ENCODE results near the gene PCYOX1L. TPM values are rescaled to one million over a fixed set of nuclear protein-coding genes. Genes with fewer than 3 reads are reported as not detected.

Gene PCYOX1L
- total RNA-seq, 1 experiment from 2014 or later = 15.9 TPM

GRCh38 chr5:149341876-149342275, 16.0 kb upstream of the PCYOX1L start:
- Histone ChIP-seq H3K27me3 (ENCODE audit: insufficient read depth, low read length) (no peaks in the 10 kb centered on the region), H3K4me1 (ENCODE audit: control insufficient read depth in 1 of 2, insufficient read depth in 2 of 2, low read length in 2 of 2) (peaks cover under 1 to 8% of the 10 kb centered on the region in 2 experiments; a peak in 3 of 4 replicates), H3K9me2 (ENCODE audit: insufficient read depth) (no peaks in the 10 kb centered on the region), H3K9me3 (ENCODE audit: control insufficient read depth in 1 of 2, insufficient read depth in 1 of 2, low read depth in 1 of 2, low read length in 2 of 2) (no peaks in the 10 kb centered on the region), H2AFZ (ENCODE audit: low read depth, low read length, poor library complexity, severe bottlenecking) (no peak overlapping the region), H4K20me1 (ENCODE audit: insufficient read depth) (no peaks in the 10 kb centered on the region), H3K9ac (ENCODE audit: low read length) (no peak overlapping the region), H3K36me3 (ENCODE audit: control insufficient read depth in 1 of 2, insufficient read depth in 2 of 2, low read length in 2 of 2) (no peaks in the 10 kb centered on the region), H3K4me3 (replicated peaks in 1 of 2; ENCODE audit: low read depth in 1 of 2, low read length in 2 of 2) (no peak overlapping the region), H3K4me2 (ENCODE audit: low read length) (no peak overlapping the region), H3K79me2 (ENCODE audit: insufficient read depth, low read length) (peaks cover 16% of the 10 kb centered on the region), H3K27ac (ENCODE audit: low read depth, low read length) (no peak overlapping the region)
- POLR2A ChIA-PET = no interaction called here
- BruUV-seq (replicated peaks) = no TSS peak
- DNase-seq (ENCODE audit: low read depth, low spot score) (no peak), ATAC-seq (no peak)
- intact Hi-C loops (cut with micrococcal nuclease) = no loop called here
- TF ChIP-seq SP1 (IDR thresholded peaks at IDR 0.05; ENCODE audit: low read depth) (no peak), CBX3 (IDR thresholded peaks at IDR 0.05; ENCODE audit: low read depth) (no peak), YY1 (IDR thresholded peaks at IDR 0.05; ENCODE audit: extremely low read depth, insufficient replicate concordance, low read depth, low read length) (no peak), SIN3A (IDR thresholded peaks at IDR 0.05; ENCODE audit: low read depth) (no peak), EZH2 (IDR thresholded peaks at IDR 0.05) (no peak), FOSL1 (IDR thresholded peaks at IDR 0.05; ENCODE audit: low read depth) (no peak), POLR2A (IDR thresholded peaks at IDR 0.05; ENCODE audit: borderline replicate concordance, extremely low read depth, insufficient read depth, insufficient read length) (no peak), POLR2AphosphoS5 (IDR thresholded peaks at IDR 0.05; ENCODE audit: low read depth, low read length) (no peak), REST (IDR thresholded peaks at IDR 0.05; ENCODE audit: low read depth) (no peak), TCF7L2 (IDR thresholded peaks at IDR 0.05; ENCODE audit: borderline replicate concordance, extremely low read depth, insufficient read depth, insufficient read length) (no peak), ZBTB33 (IDR thresholded peaks at IDR 0.05; ENCODE audit: extremely low read depth, insufficient replicate concordance, low read length) (no peak), ZNF274 (IDR thresholded peaks at IDR 0.05; ENCODE audit: low read depth, low read length) (no peak), ZFX (IDR thresholded peaks at IDR 0.05) (no peak), JUND (IDR thresholded peaks at IDR 0.05) (no peak), CEBPB (IDR thresholded peaks at IDR 0.05; ENCODE audit: low read depth) (no peak), EGR1 (IDR thresholded peaks at IDR 0.05; ENCODE audit: low read depth) (no peak)
- TF ChIP-seq, protein P1, sequence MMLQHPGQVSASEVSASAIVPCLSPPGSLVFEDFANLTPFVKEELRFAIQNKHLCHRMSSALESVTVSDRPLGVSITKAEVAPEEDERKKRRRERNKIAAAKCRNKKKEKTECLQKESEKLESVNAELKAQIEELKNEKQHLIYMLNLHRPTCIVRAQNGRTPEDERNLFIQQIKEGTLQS (IDR thresholded peaks at IDR 0.05) = no peak
- TF ChIP-seq, protein P2, sequence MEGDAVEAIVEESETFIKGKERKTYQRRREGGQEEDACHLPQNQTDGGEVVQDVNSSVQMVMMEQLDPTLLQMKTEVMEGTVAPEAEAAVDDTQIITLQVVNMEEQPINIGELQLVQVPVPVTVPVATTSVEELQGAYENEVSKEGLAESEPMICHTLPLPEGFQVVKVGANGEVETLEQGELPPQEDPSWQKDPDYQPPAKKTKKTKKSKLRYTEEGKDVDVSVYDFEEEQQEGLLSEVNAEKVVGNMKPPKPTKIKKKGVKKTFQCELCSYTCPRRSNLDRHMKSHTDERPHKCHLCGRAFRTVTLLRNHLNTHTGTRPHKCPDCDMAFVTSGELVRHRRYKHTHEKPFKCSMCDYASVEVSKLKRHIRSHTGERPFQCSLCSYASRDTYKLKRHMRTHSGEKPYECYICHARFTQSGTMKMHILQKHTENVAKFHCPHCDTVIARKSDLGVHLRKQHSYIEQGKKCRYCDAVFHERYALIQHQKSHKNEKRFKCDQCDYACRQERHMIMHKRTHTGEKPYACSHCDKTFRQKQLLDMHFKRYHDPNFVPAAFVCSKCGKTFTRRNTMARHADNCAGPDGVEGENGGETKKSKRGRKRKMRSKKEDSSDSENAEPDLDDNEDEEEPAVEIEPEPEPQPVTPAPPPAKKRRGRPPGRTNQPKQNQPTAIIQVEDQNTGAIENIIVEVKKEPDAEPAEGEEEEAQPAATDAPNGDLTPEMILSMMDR (IDR thresholded peaks at IDR 0.05 in 2 of 3, conservative IDR thresholded peaks at IDR 0.05 in 1 of 3; ENCODE audit: borderline replicate concordance in 1 of 3, insufficient read depth in 1 of 3, low read depth in 2 of 3, low read length in 2 of 3) = no peak
- CTCF ChIA-PET = no interaction called here
- RAD21 ChIA-PET (ENCODE audit: low non-redundant PET in 1 of 2, low total read pairs in 2 of 2, uncharacterized antibody in 2 of 2, unreplicated experiment in 2 of 2) = no interaction called here
